ENCODE data around the gene DEDD.

GRCh38 chr1:161157867-161158266 lies 25.4 kb upstream of the DEDD start:
- TF ChIP-seq POLR2AphosphoS5 (IDR thresholded peaks at IDR 0.05; ENCODE audit: low read depth, low read length) (no peak), SIN3A (IDR thresholded peaks at IDR 0.05; ENCODE audit: borderline replicate concordance, insufficient read depth, low read length) (no peak), REST (IDR thresholded peaks at IDR 0.05; ENCODE audit: insufficient read depth in 1 of 2, low read depth in 2 of 2, low read length in 2 of 2) (no peak), TAF1 (IDR thresholded peaks at IDR 0.05; ENCODE audit: borderline replicate concordance, insufficient read depth, low read length) (no peak), FOXP2 (optimal IDR thresholded peaks at IDR 0.05; ENCODE audit: borderline replicate concordance, extremely low read depth, extremely low read length, insufficient read depth) (no peak)

All from PFSK-1 (cell line).